Fibroblast of the conjunctiva (primary cell): ENCODE results near the gene MSANTD3.
A peak's percentile ranks its signal among the peaks of the same experiment; 100 is the strongest.

ENCODE experiments used
- DNase-seq: peaks from one replicate; pipeline ENCODE4 v3.0.0-alpha.2; 2010; ENCODE audit warnings: low read depth

The MSANTD3 gene

GRCh38 chr9:100465761-100466160 is 38.8 kb downstream of the MSANTD3 start:
- no peak for DNase-seq

- peak; percentile 14 for DNase-seq
Measured at GRCh38 chr9:100466171-100466828, 39.4 kb downstream of the MSANTD3 start.

GRCh38 chr9:100466829-100467221 is 39.9 kb downstream of the MSANTD3 start:
- DNase-seq: no peak

GRCh38 chr9:100468041-100468440 is 41.1 kb downstream of the MSANTD3 start:
- no peak for DNase-seq

GRCh38 chr9:100472268-100472667 is 45.3 kb downstream of the MSANTD3 start:
- no peak for DNase-seq

GRCh38 chr9:100472788-100473275 is 45.9 kb downstream of the MSANTD3 start, which contains the start of gene TMEFF1:
TMEFF1 (plus strand) TSS chr9:100473149; CDS start chr9:100473545, 396 bp downstream.
- DNase-seq: no peak

- no peak for DNase-seq
Measured at GRCh38 chr9:100473276-100474081, 46.5 kb downstream of the MSANTD3 start.

- DNase-seq: no peak
Measured at GRCh38 chr9:100474082-100474923, 47.4 kb downstream of the MSANTD3 start.

GRCh38 chr9:100474924-100475276 is 48.0 kb downstream of the MSANTD3 start:
- no peak for DNase-seq

- DNase-seq: peak; percentile 38
Measured at GRCh38 chr9:100477241-100477640, 50.3 kb downstream of the MSANTD3 start.

- DNase-seq: no peak
Measured at GRCh38 chr9:100478192-100478591, 51.2 kb downstream of the MSANTD3 start.

- DNase-seq: no peak
Measured at GRCh38 chr9:100479820-100480219, 52.9 kb downstream of the MSANTD3 start.

- no peak for DNase-seq
Measured at GRCh38 chr9:100485196-100485595, 58.3 kb downstream of the MSANTD3 start.

- DNase-seq: no peak
Measured at GRCh38 chr9:100486479-100487176, 59.7 kb downstream of the MSANTD3 start.

GRCh38 chr9:100488177-100488576 is 61.2 kb downstream of the MSANTD3 start:
- no peak for DNase-seq

- no peak for DNase-seq
Measured at GRCh38 chr9:100489836-100490235, 62.9 kb downstream of the MSANTD3 start.

GRCh38 chr9:100492952-100493351 is 66.0 kb downstream of the MSANTD3 start:
- peak; percentile 39 for DNase-seq

- no peak for DNase-seq
Measured at GRCh38 chr9:100498592-100498991, 71.6 kb downstream of the MSANTD3 start.

GRCh38 chr9:100499460-100499859 is 72.5 kb downstream of the MSANTD3 start:
- DNase-seq: no peak

GRCh38 chr9:100499866-100500265 is 72.9 kb downstream of the MSANTD3 start:
- DNase-seq: no peak
